ENCODE results near the gene PCDH1. TPM values are rescaled to one million over a fixed set of nuclear protein-coding genes. Genes with fewer than 3 reads are reported as not detected.

The PCDH1 gene
- total and polyA plus RNA-seq, 2 of the 13 experiments (the other 11 are each of a cell fraction or from before 2014, with no cell fraction given), result 0.11 to 0.83 TPM

DNA sequence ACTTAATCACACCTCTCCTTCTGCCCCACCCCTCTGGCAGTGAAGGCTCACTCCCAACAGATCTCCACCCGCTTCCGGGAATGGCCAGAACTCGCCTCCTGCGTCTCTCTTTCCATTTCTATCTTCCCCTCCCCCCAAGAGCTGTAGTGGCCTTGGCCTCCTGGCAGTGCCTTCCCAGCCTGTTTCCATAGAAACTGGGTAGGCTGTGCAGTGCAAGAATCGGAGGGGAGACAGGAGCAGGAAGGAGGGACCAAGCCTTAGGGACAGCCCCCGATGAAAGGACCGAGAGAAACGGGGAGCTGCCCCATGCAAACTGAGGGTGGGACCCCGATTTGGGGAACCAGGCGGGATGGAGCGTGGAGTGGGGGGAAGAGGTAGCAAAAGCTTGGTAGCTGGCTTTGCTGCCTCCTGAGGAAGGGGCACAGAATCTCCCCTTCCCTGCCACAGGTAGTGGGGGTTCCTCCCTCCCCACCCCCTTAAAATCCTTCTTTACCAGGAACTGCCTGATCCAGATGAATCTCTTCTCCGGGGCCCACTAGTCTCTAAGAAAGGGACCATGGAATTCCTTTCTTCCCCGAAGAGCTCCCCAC lies 4.5 kb upstream of the PCDH1 start:
- intact Hi-C loops (cut with micrococcal nuclease; ENCODE audit: unreplicated experiment) (no loop called here), in situ Hi-C loops (cut with HindIII; ENCODE audit: extremely low pct_ligation_motif_present, low pct_unique_long_range_greater_than_20kb) (no loop called here)
- Histone ChIP-seq H3K79me2 (ENCODE audit: insufficient read depth, low read length) (no peaks in the 10 kb centered on the region), H3K9ac (ENCODE audit: insufficient read depth, low read depth, low read length) (no peak overlapping the region), H3K27ac (ENCODE audit: extremely low read length, insufficient read depth, low read length) (no peak overlapping the region), H3K27me3 (ENCODE audit: control insufficient read depth in 1 of 2, insufficient read depth in 2 of 2, low read length in 2 of 2) (peaks cover 3 to 32% of the 10 kb centered on the region in 2 experiments), H3K4me1 (ENCODE audit: insufficient read depth, low read length) (peaks cover 24% of the 10 kb centered on the region), H2AFZ (ENCODE audit: low read length) (no peak overlapping the region), H3K4me2 (ENCODE audit: low read depth, low read length) (no peak overlapping the region), H3K36me3 (replicated peaks in 1 of 2; ENCODE audit: control insufficient read depth in 1 of 2, insufficient read depth in 2 of 2, low read length in 2 of 2) (no peaks in the 10 kb centered on the region), H3K9me3 (ENCODE audit: low read length) (no peaks in the 10 kb centered on the region), H3K4me3 (replicated peaks in 1 of 3; ENCODE audit: insufficient read depth in 1 of 3, low read depth in 2 of 3, low read length in 3 of 3) (no peak overlapping the region), H4K20me1 (ENCODE audit: insufficient read depth, low read length) (no peaks in the 10 kb centered on the region)
- no TSS peak for BruUV-seq (replicated peaks)
- POLR2A ChIA-PET, result interaction anchor here (1.1 kb wide), 1 partner anchor 42 kb away, joined by 4 read pairs; the partner anchor contains the start of gene DELE1
- WGBS (ENCODE audit: low lambda C conversion rate), result 6% methylated on average over 13 of the region's 13 CpGs
- DNase-seq (ENCODE audit: low spot score), result peak; percentile 15
- no peak for FAIRE-seq
- ATAC-seq, result no peak
- CTCF ChIA-PET (ENCODE audit: low intra/inter-chr PET ratio, low total read pairs), result no interaction called here
- TF ChIP-seq, protein P1, sequence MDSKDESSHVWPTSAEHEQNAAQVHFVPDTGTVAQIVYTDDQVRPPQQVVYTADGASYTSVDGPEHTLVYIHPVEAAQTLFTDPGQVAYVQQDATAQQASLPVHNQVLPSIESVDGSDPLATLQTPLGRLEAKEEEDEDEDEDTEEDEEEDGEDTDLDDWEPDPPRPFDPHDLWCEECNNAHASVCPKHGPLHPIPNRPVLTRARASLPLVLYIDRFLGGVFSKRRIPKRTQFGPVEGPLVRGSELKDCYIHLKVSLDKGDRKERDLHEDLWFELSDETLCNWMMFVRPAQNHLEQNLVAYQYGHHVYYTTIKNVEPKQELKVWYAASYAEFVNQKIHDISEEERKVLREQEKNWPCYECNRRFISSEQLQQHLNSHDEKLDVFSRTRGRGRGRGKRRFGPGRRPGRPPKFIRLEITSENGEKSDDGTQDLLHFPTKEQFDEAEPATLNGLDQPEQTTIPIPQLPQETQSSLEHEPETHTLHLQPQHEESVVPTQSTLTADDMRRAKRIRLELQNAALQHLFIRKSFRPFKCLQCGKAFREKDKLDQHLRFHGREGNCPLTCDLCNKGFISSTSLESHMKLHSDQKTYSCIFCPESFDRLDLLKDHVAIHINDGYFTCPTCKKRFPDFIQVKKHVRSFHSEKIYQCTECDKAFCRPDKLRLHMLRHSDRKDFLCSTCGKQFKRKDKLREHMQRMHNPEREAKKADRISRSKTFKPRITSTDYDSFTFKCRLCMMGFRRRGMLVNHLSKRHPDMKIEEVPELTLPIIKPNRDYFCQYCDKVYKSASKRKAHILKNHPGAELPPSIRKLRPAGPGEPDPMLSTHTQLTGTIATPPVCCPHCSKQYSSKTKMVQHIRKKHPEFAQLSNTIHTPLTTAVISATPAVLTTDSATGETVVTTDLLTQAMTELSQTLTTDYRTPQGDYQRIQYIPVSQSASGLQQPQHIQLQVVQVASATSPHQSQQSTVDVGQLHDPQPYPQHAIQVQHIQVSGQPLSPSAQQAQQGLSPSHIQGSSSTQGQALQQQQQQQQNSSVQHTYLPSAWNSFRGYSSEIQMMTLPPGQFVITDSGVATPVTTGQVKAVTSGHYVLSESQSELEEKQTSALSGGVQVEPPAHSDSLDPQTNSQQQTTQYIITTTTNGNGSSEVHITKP (CRISPR knock-in tag; IDR thresholded peaks at IDR 0.05; ENCODE audit: low read depth), result no peak
- no peak for TF ChIP-seq ZNF124 (CRISPR knock-in tag; IDR thresholded peaks at IDR 0.05)
- no peak for TF ChIP-seq ZNF251 (CRISPR knock-in tag; IDR thresholded peaks at IDR 0.05)
- TF ChIP-seq, protein P2, sequence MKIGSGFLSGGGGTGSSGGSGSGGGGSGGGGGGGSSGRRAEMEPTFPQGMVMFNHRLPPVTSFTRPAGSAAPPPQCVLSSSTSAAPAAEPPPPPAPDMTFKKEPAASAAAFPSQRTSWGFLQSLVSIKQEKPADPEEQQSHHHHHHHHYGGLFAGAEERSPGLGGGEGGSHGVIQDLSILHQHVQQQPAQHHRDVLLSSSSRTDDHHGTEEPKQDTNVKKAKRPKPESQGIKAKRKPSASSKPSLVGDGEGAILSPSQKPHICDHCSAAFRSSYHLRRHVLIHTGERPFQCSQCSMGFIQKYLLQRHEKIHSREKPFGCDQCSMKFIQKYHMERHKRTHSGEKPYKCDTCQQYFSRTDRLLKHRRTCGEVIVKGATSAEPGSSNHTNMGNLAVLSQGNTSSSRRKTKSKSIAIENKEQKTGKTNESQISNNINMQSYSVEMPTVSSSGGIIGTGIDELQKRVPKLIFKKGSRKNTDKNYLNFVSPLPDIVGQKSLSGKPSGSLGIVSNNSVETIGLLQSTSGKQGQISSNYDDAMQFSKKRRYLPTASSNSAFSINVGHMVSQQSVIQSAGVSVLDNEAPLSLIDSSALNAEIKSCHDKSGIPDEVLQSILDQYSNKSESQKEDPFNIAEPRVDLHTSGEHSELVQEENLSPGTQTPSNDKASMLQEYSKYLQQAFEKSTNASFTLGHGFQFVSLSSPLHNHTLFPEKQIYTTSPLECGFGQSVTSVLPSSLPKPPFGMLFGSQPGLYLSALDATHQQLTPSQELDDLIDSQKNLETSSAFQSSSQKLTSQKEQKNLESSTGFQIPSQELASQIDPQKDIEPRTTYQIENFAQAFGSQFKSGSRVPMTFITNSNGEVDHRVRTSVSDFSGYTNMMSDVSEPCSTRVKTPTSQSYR (CRISPR knock-in tag; IDR thresholded peaks at IDR 0.05; ENCODE audit: borderline replicate concordance), result peak; percentile 78; the same call in 1 of the 2 replicates
- no peak for TF ChIP-seq ZFY (CRISPR knock-in tag; IDR thresholded peaks at IDR 0.05)
- no peak for TF ChIP-seq ZNF33B (CRISPR knock-in tag; IDR thresholded peaks at IDR 0.05)
- TF ChIP-seq JUND (CRISPR knock-in tag; IDR thresholded peaks at IDR 0.05), result no peak
- no peak for TF ChIP-seq ZNF33A (CRISPR knock-in tag; IDR thresholded peaks at IDR 0.05; ENCODE audit: borderline replicate concordance)
- TF ChIP-seq, protein P3, sequence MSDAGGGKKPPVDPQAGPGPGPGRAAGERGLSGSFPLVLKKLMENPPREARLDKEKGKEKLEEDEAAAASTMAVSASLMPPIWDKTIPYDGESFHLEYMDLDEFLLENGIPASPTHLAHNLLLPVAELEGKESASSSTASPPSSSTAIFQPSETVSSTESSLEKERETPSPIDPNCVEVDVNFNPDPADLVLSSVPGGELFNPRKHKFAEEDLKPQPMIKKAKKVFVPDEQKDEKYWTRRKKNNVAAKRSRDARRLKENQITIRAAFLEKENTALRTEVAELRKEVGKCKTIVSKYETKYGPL (CRISPR knock-in tag; IDR thresholded peaks at IDR 0.05), result no peak
- TF ChIP-seq, protein P4, sequence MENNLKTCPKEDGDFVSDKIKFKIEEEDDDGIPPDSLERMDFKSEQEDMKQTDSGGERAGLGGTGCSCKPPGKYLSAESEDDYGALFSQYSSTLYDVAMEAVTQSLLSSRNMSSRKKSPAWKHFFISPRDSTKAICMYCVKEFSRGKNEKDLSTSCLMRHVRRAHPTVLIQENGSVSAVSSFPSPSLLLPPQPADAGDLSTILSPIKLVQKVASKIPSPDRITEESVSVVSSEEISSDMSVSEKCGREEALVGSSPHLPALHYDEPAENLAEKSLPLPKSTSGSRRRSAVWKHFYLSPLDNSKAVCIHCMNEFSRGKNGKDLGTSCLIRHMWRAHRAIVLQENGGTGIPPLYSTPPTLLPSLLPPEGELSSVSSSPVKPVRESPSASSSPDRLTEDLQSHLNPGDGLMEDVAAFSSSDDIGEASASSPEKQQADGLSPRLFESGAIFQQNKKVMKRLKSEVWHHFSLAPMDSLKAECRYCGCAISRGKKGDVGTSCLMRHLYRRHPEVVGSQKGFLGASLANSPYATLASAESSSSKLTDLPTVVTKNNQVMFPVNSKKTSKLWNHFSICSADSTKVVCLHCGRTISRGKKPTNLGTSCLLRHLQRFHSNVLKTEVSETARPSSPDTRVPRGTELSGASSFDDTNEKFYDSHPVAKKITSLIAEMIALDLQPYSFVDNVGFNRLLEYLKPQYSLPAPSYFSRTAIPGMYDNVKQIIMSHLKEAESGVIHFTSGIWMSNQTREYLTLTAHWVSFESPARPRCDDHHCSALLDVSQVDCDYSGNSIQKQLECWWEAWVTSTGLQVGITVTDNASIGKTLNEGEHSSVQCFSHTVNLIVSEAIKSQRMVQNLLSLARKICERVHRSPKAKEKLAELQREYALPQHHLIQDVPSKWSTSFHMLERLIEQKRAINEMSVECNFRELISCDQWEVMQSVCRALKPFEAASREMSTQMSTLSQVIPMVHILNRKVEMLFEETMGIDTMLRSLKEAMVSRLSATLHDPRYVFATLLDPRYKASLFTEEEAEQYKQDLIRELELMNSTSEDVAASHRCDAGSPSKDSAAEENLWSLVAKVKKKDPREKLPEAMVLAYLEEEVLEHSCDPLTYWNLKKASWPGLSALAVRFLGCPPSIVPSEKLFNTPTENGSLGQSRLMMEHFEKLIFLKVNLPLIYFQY (CRISPR knock-in tag; IDR thresholded peaks at IDR 0.05; ENCODE audit: borderline replicate concordance), result no peak
- TF ChIP-seq ZNF747 (CRISPR knock-in tag; IDR thresholded peaks at IDR 0.05; ENCODE audit: borderline replicate concordance), result no peak
- no peak for TF ChIP-seq CBX2 (IDR thresholded peaks at IDR 0.05; ENCODE audit: low read depth, low read length)
- no peak for TF ChIP-seq CBX2 (CRISPR knock-in tag; IDR thresholded peaks at IDR 0.05; ENCODE audit: low read depth)
- no peak for TF ChIP-seq GTF2F1 (IDR thresholded peaks at IDR 0.05; ENCODE audit: low read length)
